GM18502 (cell line): Measurements from ENCODE around the gene SHC3.

ENCODE experiments used
- ATAC-seq: cut with Tn5 transposase; IDR thresholded peaks from one replicate; pipeline ENCODE4 v1.9.1; 2021; ENCODE audit warnings: mild to moderate bottlenecking; ENCODE audit not compliant: unreplicated experiment, poor library complexity

The SHC3 gene

GRCh38 chr9:88973281-88974045 is 205.2 kb downstream of the SHC3 start:
- ATAC-seq = no peak

- no peak for ATAC-seq
These were observed 206.2 kb downstream of the SHC3 start for GRCh38 chr9:88972401-88972800.

- no peak for ATAC-seq
These were observed 207.3 kb downstream of the SHC3 start for GRCh38 chr9:88971131-88971960.

- ATAC-seq = no peak
These were observed 208.8 kb downstream of the SHC3 start for GRCh38 chr9:88969646-88970373.

GRCh38 chr9:88968799-88969198 is 209.8 kb downstream of the SHC3 start:
- no peak for ATAC-seq

GRCh38 chr9:88966894-88967676 is 211.5 kb downstream of the SHC3 start:
- no peak for ATAC-seq

- ATAC-seq = no peak
These were observed 213.1 kb downstream of the SHC3 start for GRCh38 chr9:88965473-88965872.

GRCh38 chr9:88960632-88961031 is 218.0 kb downstream of the SHC3 start:
- no peak for ATAC-seq

- ATAC-seq = no peak
These were observed 218.7 kb downstream of the SHC3 start for GRCh38 chr9:88959727-88960469.

GRCh38 chr9:88957526-88957925 is 221.1 kb downstream of the SHC3 start:
- ATAC-seq = no peak
